ENCODE measurements around the gene NKX6-2.

The NKX6-2 gene

GRCh38 chr10:132785723-132786475 is at the start of gene NKX6-2:
Gene NKX6-2 (minus strand): TSS chr10:132786147. CDS start chr10:132785948, 199 bp downstream.
- DNase-seq (ENCODE audit: low read depth) = no peak

GRCh38 chr10:132834891-132835847 is 49.2 kb upstream of the NKX6-2 start:
- no peak for DNase-seq (ENCODE audit: low read depth)

- DNase-seq (ENCODE audit: low read depth) = no peak
Observed at GRCh38 chr10:132834311-132834761, 48.4 kb upstream of the NKX6-2 start.

GRCh38 chr10:132833421-132834111 is 47.6 kb upstream of the NKX6-2 start:
- DNase-seq (ENCODE audit: low read depth) = no peak

- DNase-seq (ENCODE audit: low read depth) = no peak
Observed at GRCh38 chr10:132832186-132832969, 46.4 kb upstream of the NKX6-2 start.

- no peak for DNase-seq (ENCODE audit: low read depth)
Observed at GRCh38 chr10:132829403-132829802, 43.5 kb upstream of the NKX6-2 start.

- no peak for DNase-seq (ENCODE audit: low read depth)
Observed at GRCh38 chr10:132828681-132829080, 42.7 kb upstream of the NKX6-2 start.

GRCh38 chr10:132827861-132828539 is 42.1 kb upstream of the NKX6-2 start:
- DNase-seq (ENCODE audit: low read depth) = no peak

GRCh38 chr10:132827423-132827789 is 41.5 kb upstream of the NKX6-2 start:
- DNase-seq (ENCODE audit: low read depth) = no peak

- no peak for DNase-seq (ENCODE audit: low read depth)
Observed at GRCh38 chr10:132826524-132827422, 40.8 kb upstream of the NKX6-2 start.

GRCh38 chr10:132825783-132826523 is 40.0 kb upstream of the NKX6-2 start:
- peak; percentile 3 for DNase-seq (ENCODE audit: low read depth)

GRCh38 chr10:132820056-132820455 is 34.1 kb upstream of the NKX6-2 start:
- no peak for DNase-seq (ENCODE audit: low read depth)

GRCh38 chr10:132817701-132818211 is 31.8 kb upstream of the NKX6-2 start:
- no peak for DNase-seq (ENCODE audit: low read depth)

- no peak for DNase-seq (ENCODE audit: low read depth)
Observed at GRCh38 chr10:132816718-132817117, 30.8 kb upstream of the NKX6-2 start.

- DNase-seq (ENCODE audit: low read depth) = no peak
Observed at GRCh38 chr10:132815168-132815857, 29.4 kb upstream of the NKX6-2 start.

- DNase-seq (ENCODE audit: low read depth) = no peak
Observed at GRCh38 chr10:132814469-132814856, 28.5 kb upstream of the NKX6-2 start.

- no peak for DNase-seq (ENCODE audit: low read depth)
Observed at GRCh38 chr10:132813560-132814468, 27.9 kb upstream of the NKX6-2 start.
